SK-N-SH (cell line): ENCODE results near the gene HECTD2.

Experiments used
- CTCF ChIP-seq: fragments of 200-600 bp; sonication (generic); IDR thresholded peaks from 2 replicates; pipeline ENCODE4 v1.6.1; 2017; ENCODE audit warnings: antibody characterized with exemption, mild to moderate bottlenecking, moderate library complexity
- EP300 ChIP-seq, 2 experiments: IDR thresholded peaks; 2 replicates each; pipeline versions ENCODE4 v1.4.0 to v1.6.1; 2012; ENCODE audit warnings: borderline replicate concordance in 1 of 2, low read depth in 1 of 2, low read length in 1 of 2
- GABPA ChIP-seq: IDR thresholded peaks from 2 replicates; pipeline ENCODE4 v1.4.0; 2012; ENCODE audit warnings: low read depth, mild to moderate bottlenecking
- MEF2A ChIP-seq: IDR thresholded peaks from 2 replicates; pipeline ENCODE4 v1.4.0; 2012; ENCODE audit warnings: low read depth, borderline replicate concordance
- POLR2AphosphoS5 ChIP-seq: IDR thresholded peaks from 2 replicates; pipeline ENCODE4 v1.6.1; 2012; ENCODE audit warnings: low read depth, low read length
- RCOR1 ChIP-seq: fragments of 150-350 bp; IDR thresholded peaks from 2 replicates; pipeline ENCODE4 v1.6.1; 2017; ENCODE audit warnings: antibody characterized with exemption, low read length
- SMC3 ChIP-seq: IDR thresholded peaks from 2 replicates; pipeline ENCODE4 v1.6.1; 2012; ENCODE audit warnings: low read depth, low read length, improper control_type of control experiment
- TAF1 ChIP-seq: IDR thresholded peaks from 2 replicates; pipeline ENCODE4 v1.6.1; 2012; ENCODE audit warnings: low read depth, mild to moderate bottlenecking, low read length, moderate library complexity, borderline replicate concordance
- USF2 ChIP-seq: fragments of 150-350 bp; IDR thresholded peaks from 2 replicates; pipeline ENCODE4 v1.6.1; 2017; ENCODE audit warnings: antibody characterized with exemption, low read length, low read depth, borderline replicate concordance
- YY1 ChIP-seq: IDR thresholded peaks from 2 replicates; pipeline ENCODE4 v1.4.0; 2012; ENCODE audit warnings: low read depth, mild to moderate bottlenecking
- TF ChIP-seq, protein P1 (sequence below): IDR thresholded peaks from 2 replicates; pipeline ENCODE4 v1.6.1; 2012; ENCODE audit warnings: mild to moderate bottlenecking, low read depth, low read length, moderate library complexity

- TF ChIP-seq TAF1 (no peak), YY1 (no peak), MEF2A (no peak), CTCF (no peak), POLR2AphosphoS5 (no peak), RCOR1 (no peak), GABPA (no peak), SMC3 (no peak), USF2 (no peak), EP300 (IDR thresholded peaks at IDR 0.05; ENCODE audit: borderline replicate concordance in 1 of 2, low read depth in 1 of 2, low read length in 1 of 2) (no peak)
- TF ChIP-seq, protein P1, sequence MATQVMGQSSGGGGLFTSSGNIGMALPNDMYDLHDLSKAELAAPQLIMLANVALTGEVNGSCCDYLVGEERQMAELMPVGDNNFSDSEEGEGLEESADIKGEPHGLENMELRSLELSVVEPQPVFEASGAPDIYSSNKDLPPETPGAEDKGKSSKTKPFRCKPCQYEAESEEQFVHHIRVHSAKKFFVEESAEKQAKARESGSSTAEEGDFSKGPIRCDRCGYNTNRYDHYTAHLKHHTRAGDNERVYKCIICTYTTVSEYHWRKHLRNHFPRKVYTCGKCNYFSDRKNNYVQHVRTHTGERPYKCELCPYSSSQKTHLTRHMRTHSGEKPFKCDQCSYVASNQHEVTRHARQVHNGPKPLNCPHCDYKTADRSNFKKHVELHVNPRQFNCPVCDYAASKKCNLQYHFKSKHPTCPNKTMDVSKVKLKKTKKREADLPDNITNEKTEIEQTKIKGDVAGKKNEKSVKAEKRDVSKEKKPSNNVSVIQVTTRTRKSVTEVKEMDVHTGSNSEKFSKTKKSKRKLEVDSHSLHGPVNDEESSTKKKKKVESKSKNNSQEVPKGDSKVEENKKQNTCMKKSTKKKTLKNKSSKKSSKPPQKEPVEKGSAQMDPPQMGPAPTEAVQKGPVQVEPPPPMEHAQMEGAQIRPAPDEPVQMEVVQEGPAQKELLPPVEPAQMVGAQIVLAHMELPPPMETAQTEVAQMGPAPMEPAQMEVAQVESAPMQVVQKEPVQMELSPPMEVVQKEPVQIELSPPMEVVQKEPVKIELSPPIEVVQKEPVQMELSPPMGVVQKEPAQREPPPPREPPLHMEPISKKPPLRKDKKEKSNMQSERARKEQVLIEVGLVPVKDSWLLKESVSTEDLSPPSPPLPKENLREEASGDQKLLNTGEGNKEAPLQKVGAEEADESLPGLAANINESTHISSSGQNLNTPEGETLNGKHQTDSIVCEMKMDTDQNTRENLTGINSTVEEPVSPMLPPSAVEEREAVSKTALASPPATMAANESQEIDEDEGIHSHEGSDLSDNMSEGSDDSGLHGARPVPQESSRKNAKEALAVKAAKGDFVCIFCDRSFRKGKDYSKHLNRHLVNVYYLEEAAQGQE, result no peak
Measured at GRCh38 chr10:91391920-91392319, 18.2 kb upstream of the HECTD2 start.
